Measurements from ENCODE around the gene PRKAB1.
"Not testable (repeated sequence)": the region's sequence is repeated elsewhere in the genome, so short reads cannot be mapped to it uniquely, and the experiment has no call there.

PRKAB1 gene

GRCh38 chr12:119685375-119685774 is 17.4 kb downstream of the PRKAB1 start:
- no peak for DNase-seq

- no peak for DNase-seq
Measured at GRCh38 chr12:119686355-119686754, 18.4 kb downstream of the PRKAB1 start.

- DNase-seq: no peak
Measured at GRCh38 chr12:119686776-119687175, 18.8 kb downstream of the PRKAB1 start.

- DNase-seq: no peak
Measured at GRCh38 chr12:119687406-119687805, 19.5 kb downstream of the PRKAB1 start.

- no peak for DNase-seq
Measured at GRCh38 chr12:119687879-119688278, 19.9 kb downstream of the PRKAB1 start.

GRCh38 chr12:119689935-119690500 is 22.1 kb downstream of the PRKAB1 start:
- no peak for DNase-seq

- no peak for DNase-seq
Measured at GRCh38 chr12:119691202-119691810, 23.4 kb downstream of the PRKAB1 start.

- DNase-seq: peak; percentile 66
Measured at GRCh38 chr12:119692410-119692809, 24.5 kb downstream of the PRKAB1 start.

- DNase-seq: peak; percentile 78
Measured at GRCh38 chr12:119692997-119693396, 25.1 kb downstream of the PRKAB1 start.

GRCh38 chr12:119693511-119693910 is 25.6 kb downstream of the PRKAB1 start:
- DNase-seq: no peak

- DNase-seq: no peak
Measured at GRCh38 chr12:119694111-119694510, 26.2 kb downstream of the PRKAB1 start.

- DNase-seq: no peak
Measured at GRCh38 chr12:119695034-119695433, 27.1 kb downstream of the PRKAB1 start.

GRCh38 chr12:119696943-119697342 is 29.0 kb downstream of the PRKAB1 start:
- DNase-seq: no peak

GRCh38 chr12:119699199-119699760 is 31.3 kb downstream of the PRKAB1 start:
- DNase-seq: no peak

- DNase-seq: no peak
Measured at GRCh38 chr12:119700078-119700477, 32.1 kb downstream of the PRKAB1 start.

- DNase-seq: no peak
Measured at GRCh38 chr12:119704065-119704747, 36.3 kb downstream of the PRKAB1 start.

GRCh38 chr12:119705182-119705581 is 37.2 kb downstream of the PRKAB1 start:
- DNase-seq: no peak

GRCh38 chr12:119706427-119706826 is 38.5 kb downstream of the PRKAB1 start:
- not testable (repeated sequence) for DNase-seq

GRCh38 chr12:119710374-119710964 is 42.5 kb downstream of the PRKAB1 start:
- DNase-seq: peak; percentile 82

GRCh38 chr12:119710965-119711551 is 43.1 kb downstream of the PRKAB1 start:
- DNase-seq: peak; percentile 94

GRCh38 chr12:119711693-119712092 is 43.8 kb downstream of the PRKAB1 start:
- DNase-seq: no peak

- DNase-seq: no peak
Measured at GRCh38 chr12:119712721-119713120, 44.8 kb downstream of the PRKAB1 start.

GRCh38 chr12:119713551-119714031 is 45.7 kb downstream of the PRKAB1 start:
- peak; percentile 92 for DNase-seq

Measured in NCI-H2029 (cell line).